ENCODE measurements around the gene MPI. TPM values are rescaled to one million over a fixed set of nuclear protein-coding genes. Genes with fewer than 3 reads are reported as not detected.

MPI gene
- 100 to 1,000 TPM in 2 of 4 donors, 10 to 100 TPM in 2; 63.1 to 176 (median 98.4) TPM for total RNA-seq

- in situ Hi-C loops (cut with MboI; ENCODE audit: low pct_ligation_motif_present in 1 of 4, low pct_unique_long_range_greater_than_20kb in 1 of 4, low sequenced_read_pairs in 3 of 4) (no loop called here), intact Hi-C loops (cut with DNase I; ENCODE audit: low total_unique reads) (no loop called here)
- H3K4me1 ChIP-seq = peaks cover 3 to 52% (median 32%) of the 10 kb centered on the region in 4 donors
- 4% methylated on average over 34 of the region's 47 CpGs; no CpG with 5 or more reads in 1 of the 2 donors for WGBS, 2 donors (ENCODE audit: low coverage in 1 of 2)
- peak within 1 kb of the TSS; percentile 82 to 89 (median 84) for H3K27ac ChIP-seq
- H3K9me3 ChIP-seq = no peaks in the 10 kb centered on the region
- DNase-seq = peak; percentile 90
- H3K4me3 ChIP-seq = peak within 1 kb of the TSS; percentile 56 to 98 (median 76)
- H3K27me3 ChIP-seq = no peaks in the 10 kb centered on the region
- TF ChIP-seq POLR2A (IDR thresholded peaks at IDR 0.05) (peak; percentile 72), EP300 (IDR thresholded peaks at IDR 0.05; ENCODE audit: low read depth) (no peak), CTCF (IDR thresholded peaks at IDR 0.05) (peak; percentile 13 to 64 (median 29)), POLR2AphosphoS5 (IDR thresholded peaks at IDR 0.05) (peak; percentile 73 to 84 (median 81))
- H3K36me3 ChIP-seq = no peaks in the 10 kb centered on the region
Measured at GRCh38 chr15:74889883-74890664, at the start of gene MPI. MPI (plus strand) TSS chr15:74890042; CDS start chr15:74890074, 32 bp downstream.

- no peak for TF ChIP-seq POLR2AphosphoS5 (IDR thresholded peaks at IDR 0.05)
- TF ChIP-seq CTCF (IDR thresholded peaks at IDR 0.05) = no peak
- no peak for TF ChIP-seq POLR2A (IDR thresholded peaks at IDR 0.05)
- no peak for TF ChIP-seq EP300 (IDR thresholded peaks at IDR 0.05; ENCODE audit: low read depth)
- Histone ChIP-seq H3K9me3 (no peaks in the 10 kb centered on the region), H3K36me3 (peaks cover 0 to 7% (median 2%) of the 10 kb centered on the region in 4 donors), H3K4me3 (peak overlapping the region in 1 of 4 donors; percentile 71), H3K27me3 (no peaks in the 10 kb centered on the region), H3K4me1 (peaks cover 19 to 30% (median 25%) of the 10 kb centered on the region in 4 donors), H3K27ac (no peak overlapping the region)
- no peak for DNase-seq
- in situ Hi-C loops (cut with MboI; ENCODE audit: low pct_ligation_motif_present in 1 of 4, low pct_unique_long_range_greater_than_20kb in 1 of 4, low sequenced_read_pairs in 3 of 4) (no loop called here), intact Hi-C loops (cut with DNase I; ENCODE audit: low total_unique reads) (loop anchor here (5.0 to 10.0 kb wide), 2 partner anchors 59 to 114 kb away; partner anchors contain the start of genes CSK and RPP25)
- 84% methylated on average over 6 of the region's 9 CpGs; no CpG with 5 or more reads in 1 of the 2 donors for WGBS, 2 donors (ENCODE audit: low coverage in 1 of 2)
Measured at GRCh38 chr15:74840851-74841775, 48.7 kb upstream of the MPI start.

GRCh38 chr15:74841891-74842373 lies 47.9 kb upstream of the MPI start:
- peaks cover 19 to 30% (median 25%) of the 10 kb centered on the region in 4 donors for H3K4me1 ChIP-seq
- no peaks in the 10 kb centered on the region for H3K27me3 ChIP-seq
- intact Hi-C loops (cut with DNase I; ENCODE audit: low total_unique reads) (loop anchor here (5.0 to 10.0 kb wide), 2 partner anchors 60 to 113 kb away; partner anchors contain the start of genes CSK and RPP25), in situ Hi-C loops (cut with MboI; ENCODE audit: low pct_ligation_motif_present in 1 of 4, low pct_unique_long_range_greater_than_20kb in 1 of 4, low sequenced_read_pairs in 3 of 4) (no loop called here)
- peak; percentile 44 for DNase-seq
- peaks cover 0 to 7% (median 2%) of the 10 kb centered on the region in 4 donors for H3K36me3 ChIP-seq
- no peak for TF ChIP-seq POLR2A (IDR thresholded peaks at IDR 0.05)
- no peak for TF ChIP-seq CTCF (IDR thresholded peaks at IDR 0.05)
- TF ChIP-seq POLR2AphosphoS5 (IDR thresholded peaks at IDR 0.05) = no peak
- TF ChIP-seq EP300 (IDR thresholded peaks at IDR 0.05; ENCODE audit: low read depth) = no peak
- no peaks in the 10 kb centered on the region for H3K9me3 ChIP-seq
- peak overlapping the region in 3 of 4 donors; percentile 71 to 78 (median 76) for H3K4me3 ChIP-seq
- WGBS, 2 donors (ENCODE audit: low coverage in 1 of 2) = 49% methylated on average over 14 of the region's 14 CpGs; no CpG with 5 or more reads in 1 of the 2 donors
- peak overlapping the region; percentile 87 to 95 (median 92) for H3K27ac ChIP-seq

Measured in transverse colon (tissue), 4 donors.